Lower leg skin (tissue), 3 donors: Measurements from ENCODE around the gene BBLN.

ENCODE experiments used
- POLR2A ChIP-seq, 2 donors: fragments of 450-650 bp; IDR thresholded peaks; one replicate each; pipeline ENCODE4 v1.6.1; 2016 to 2017; ENCODE audit warnings: antibody characterized with exemption in 2 of 2, mild to moderate bottlenecking in 1 of 2, moderate library complexity in 1 of 2
- TF ChIP-seq, protein P1 (sequence below), 3 donors: fragments of 450-650 bp; IDR thresholded peaks; one replicate each; pipeline ENCODE4 v1.5.1; 2016; ENCODE audit warnings: antibody characterized with exemption in 3 of 3, mild to moderate bottlenecking in 3 of 3, moderate library complexity in 2 of 3

DNA sequence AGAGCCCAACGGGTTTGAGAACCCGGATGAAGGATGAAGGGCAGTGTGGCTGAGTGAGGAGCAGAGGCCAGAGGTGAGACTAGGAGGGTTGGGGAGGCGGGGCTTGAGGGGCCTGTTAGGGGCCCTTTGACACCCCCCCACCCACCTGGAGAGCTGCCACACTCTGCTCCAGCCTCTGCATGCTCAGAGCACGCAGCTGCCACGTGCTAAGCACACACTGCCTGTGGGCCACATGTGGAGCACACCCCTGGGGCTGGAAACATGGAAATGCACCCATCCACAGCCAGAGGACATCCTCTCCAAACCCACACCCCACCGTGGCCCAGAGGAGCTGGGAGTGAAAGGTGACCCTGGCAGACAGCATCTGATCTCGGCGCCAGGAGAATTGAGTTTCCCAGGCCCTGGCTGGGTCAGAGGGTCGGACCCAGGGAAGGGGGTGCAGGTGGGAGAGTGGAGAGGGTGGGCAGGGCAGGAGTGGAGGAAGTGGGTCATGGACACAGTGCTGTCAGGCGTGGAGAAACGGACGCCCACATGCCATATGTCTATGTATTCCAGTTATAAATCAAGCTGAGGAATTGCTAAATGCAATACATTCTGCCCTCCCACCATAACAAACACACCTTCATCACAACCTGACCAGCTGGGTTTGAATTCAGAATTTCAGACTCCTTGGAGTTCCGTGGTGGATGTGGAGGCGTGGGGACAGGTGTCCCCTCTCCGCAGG, 49.0 kb downstream of the BBLN start:
- TF ChIP-seq POLR2A (IDR thresholded peaks at IDR 0.05): no peak
- TF ChIP-seq, protein P1, sequence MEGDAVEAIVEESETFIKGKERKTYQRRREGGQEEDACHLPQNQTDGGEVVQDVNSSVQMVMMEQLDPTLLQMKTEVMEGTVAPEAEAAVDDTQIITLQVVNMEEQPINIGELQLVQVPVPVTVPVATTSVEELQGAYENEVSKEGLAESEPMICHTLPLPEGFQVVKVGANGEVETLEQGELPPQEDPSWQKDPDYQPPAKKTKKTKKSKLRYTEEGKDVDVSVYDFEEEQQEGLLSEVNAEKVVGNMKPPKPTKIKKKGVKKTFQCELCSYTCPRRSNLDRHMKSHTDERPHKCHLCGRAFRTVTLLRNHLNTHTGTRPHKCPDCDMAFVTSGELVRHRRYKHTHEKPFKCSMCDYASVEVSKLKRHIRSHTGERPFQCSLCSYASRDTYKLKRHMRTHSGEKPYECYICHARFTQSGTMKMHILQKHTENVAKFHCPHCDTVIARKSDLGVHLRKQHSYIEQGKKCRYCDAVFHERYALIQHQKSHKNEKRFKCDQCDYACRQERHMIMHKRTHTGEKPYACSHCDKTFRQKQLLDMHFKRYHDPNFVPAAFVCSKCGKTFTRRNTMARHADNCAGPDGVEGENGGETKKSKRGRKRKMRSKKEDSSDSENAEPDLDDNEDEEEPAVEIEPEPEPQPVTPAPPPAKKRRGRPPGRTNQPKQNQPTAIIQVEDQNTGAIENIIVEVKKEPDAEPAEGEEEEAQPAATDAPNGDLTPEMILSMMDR (IDR thresholded peaks at IDR 0.05): no peak
